Measurements from ENCODE around the gene PCLO.
A peak's percentile ranks its signal among the peaks of the same experiment; 100 is the strongest.

The PCLO gene

DNA sequence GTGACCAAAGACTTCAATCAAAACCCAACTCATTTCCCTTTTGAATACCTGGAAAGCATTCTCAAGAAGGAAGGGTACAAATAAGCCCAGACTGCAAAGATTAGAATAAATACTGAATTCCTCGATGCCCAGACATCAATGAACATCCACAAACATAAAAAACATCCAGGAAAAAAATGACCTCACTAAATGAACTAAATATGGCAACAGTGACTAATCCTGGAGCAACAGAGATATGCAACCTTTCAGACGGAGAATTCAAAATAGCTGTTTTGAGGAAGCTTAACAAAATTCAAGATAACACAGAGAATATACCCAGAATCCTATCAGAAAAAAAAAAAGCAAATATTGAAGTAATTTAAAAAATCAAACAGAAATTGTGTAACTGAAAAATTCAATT, 43.2 kb downstream of the PCLO start:
- peak; percentile 26 for DNase-seq
- peaks cover 10% of the 10 kb centered on the region for H3K9me3 ChIP-seq (ENCODE audit: control insufficient read depth, low read length)
- H3K36me3 ChIP-seq (ENCODE audit: control insufficient read depth in 1 of 2, insufficient read depth in 2 of 2, low read depth in 1 of 2, low read length in 2 of 2), result no peaks in the 10 kb centered on the region
- 23% methylated on average over 1 of the region's 2 CpGs for WGBS
- no peak overlapping the region for H3K27ac ChIP-seq (ENCODE audit: low read length, poor library complexity, severe bottlenecking)
- no peak overlapping the region for H2BK12ac ChIP-seq (ENCODE audit: low read length in 2 of 2)
- no peaks in the 10 kb centered on the region for H3K27me3 ChIP-seq (ENCODE audit: control insufficient read depth in 1 of 2, insufficient read depth in 1 of 2, low read length in 2 of 2)
- no peak overlapping the region for H2BK5ac ChIP-seq (ENCODE audit: low read depth, low read length, poor library complexity, severe bottlenecking)
- H2BK15ac ChIP-seq (ENCODE audit: low read depth, poor library complexity, severe bottlenecking), result no peak overlapping the region
- H4K8ac ChIP-seq (ENCODE audit: low read length), result no peak overlapping the region
- H4K91ac ChIP-seq (ENCODE audit: low read length), result no peak overlapping the region
- no peak overlapping the region for H2AFZ ChIP-seq (ENCODE audit: low read depth, low read length)
- no peak overlapping the region for H3K4ac ChIP-seq (ENCODE audit: low read depth in 1 of 2, low read length in 2 of 2)
- no peaks in the 10 kb centered on the region for H3K79me1 ChIP-seq (replicated peaks; ENCODE audit: low read length, poor library complexity, severe bottlenecking)
- no peak overlapping the region for H3K4me2 ChIP-seq (ENCODE audit: low read length, poor library complexity, severe bottlenecking)
- no peak overlapping the region for H2AK5ac ChIP-seq (ENCODE audit: low read length, severe bottlenecking)
- no peak overlapping the region for H3K18ac ChIP-seq (ENCODE audit: low read depth in 1 of 2, low read length in 2 of 2)
- H3K9ac ChIP-seq (ENCODE audit: low read length), result no peak overlapping the region
- H2BK120ac ChIP-seq (ENCODE audit: low read depth, low read length), result no peak overlapping the region
- no peak overlapping the region for H3K14ac ChIP-seq (ENCODE audit: low read length in 2 of 2)
- H3K4me1 ChIP-seq (ENCODE audit: control insufficient read depth, insufficient read depth, low read depth, low read length), result no peaks in the 10 kb centered on the region
- no peak overlapping the region for H3K4me3 ChIP-seq (ENCODE audit: insufficient read depth in 1 of 2, low read depth in 1 of 2, low read length in 2 of 2)
- H3K23ac ChIP-seq (ENCODE audit: low read length in 2 of 2), result no peak overlapping the region

DNA sequence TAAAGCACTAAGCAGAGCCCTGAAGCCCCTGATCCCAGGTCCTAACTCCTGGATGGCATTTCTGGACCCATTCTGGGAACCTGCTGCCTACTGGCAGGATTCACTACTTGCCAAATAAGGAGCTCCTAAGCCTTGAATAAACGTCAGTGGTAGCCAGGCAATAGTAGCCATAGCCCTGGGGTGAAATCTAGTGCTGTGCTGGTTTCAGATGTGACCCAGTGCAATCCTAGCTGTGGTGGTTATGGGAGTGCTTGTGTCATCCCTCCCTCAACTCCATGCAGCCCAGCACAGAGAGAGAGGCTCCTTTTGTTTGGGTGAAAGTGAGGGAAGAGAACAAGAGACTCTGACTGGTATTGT, 43.7 kb downstream of the PCLO start:
- Histone ChIP-seq H2AFZ (ENCODE audit: low read depth, low read length) (no peak overlapping the region), H3K27ac (ENCODE audit: low read length, poor library complexity, severe bottlenecking) (no peak overlapping the region), H3K9ac (ENCODE audit: low read length) (no peak overlapping the region), H2AK5ac (ENCODE audit: low read length, severe bottlenecking) (no peak overlapping the region), H3K18ac (ENCODE audit: low read depth in 1 of 2, low read length in 2 of 2) (peak overlapping the region in 1 of 2 experiments; percentile 16), H3K4ac (ENCODE audit: low read depth in 1 of 2, low read length in 2 of 2) (no peak overlapping the region), H3K36me3 (ENCODE audit: control insufficient read depth in 1 of 2, insufficient read depth in 2 of 2, low read depth in 1 of 2, low read length in 2 of 2) (no peaks in the 10 kb centered on the region), H2BK5ac (ENCODE audit: low read depth, low read length, poor library complexity, severe bottlenecking) (no peak overlapping the region), H3K4me3 (ENCODE audit: insufficient read depth in 1 of 2, low read depth in 1 of 2, low read length in 2 of 2) (no peak overlapping the region), H3K79me1 (replicated peaks; ENCODE audit: low read length, poor library complexity, severe bottlenecking) (no peaks in the 10 kb centered on the region), H4K8ac (ENCODE audit: low read length) (no peak overlapping the region), H3K9me3 (ENCODE audit: control insufficient read depth, low read length) (peaks cover 10% of the 10 kb centered on the region), H3K27me3 (ENCODE audit: control insufficient read depth in 1 of 2, insufficient read depth in 1 of 2, low read length in 2 of 2) (no peaks in the 10 kb centered on the region), H2BK120ac (ENCODE audit: low read depth, low read length) (no peak overlapping the region), H3K14ac (ENCODE audit: low read length in 2 of 2) (no peak overlapping the region), H2BK15ac (ENCODE audit: low read depth, poor library complexity, severe bottlenecking) (no peak overlapping the region), H4K91ac (ENCODE audit: low read length) (no peak overlapping the region), H2BK12ac (ENCODE audit: low read length in 2 of 2) (no peak overlapping the region), H3K4me1 (ENCODE audit: control insufficient read depth, insufficient read depth, low read depth, low read length) (no peaks in the 10 kb centered on the region), H3K4me2 (ENCODE audit: low read length, poor library complexity, severe bottlenecking) (no peak overlapping the region), H3K23ac (ENCODE audit: low read length in 2 of 2) (no peak overlapping the region)
- 24% methylated on average over 1 of the region's 1 CpG for WGBS
- peak; percentile 8 for DNase-seq

DNA sequence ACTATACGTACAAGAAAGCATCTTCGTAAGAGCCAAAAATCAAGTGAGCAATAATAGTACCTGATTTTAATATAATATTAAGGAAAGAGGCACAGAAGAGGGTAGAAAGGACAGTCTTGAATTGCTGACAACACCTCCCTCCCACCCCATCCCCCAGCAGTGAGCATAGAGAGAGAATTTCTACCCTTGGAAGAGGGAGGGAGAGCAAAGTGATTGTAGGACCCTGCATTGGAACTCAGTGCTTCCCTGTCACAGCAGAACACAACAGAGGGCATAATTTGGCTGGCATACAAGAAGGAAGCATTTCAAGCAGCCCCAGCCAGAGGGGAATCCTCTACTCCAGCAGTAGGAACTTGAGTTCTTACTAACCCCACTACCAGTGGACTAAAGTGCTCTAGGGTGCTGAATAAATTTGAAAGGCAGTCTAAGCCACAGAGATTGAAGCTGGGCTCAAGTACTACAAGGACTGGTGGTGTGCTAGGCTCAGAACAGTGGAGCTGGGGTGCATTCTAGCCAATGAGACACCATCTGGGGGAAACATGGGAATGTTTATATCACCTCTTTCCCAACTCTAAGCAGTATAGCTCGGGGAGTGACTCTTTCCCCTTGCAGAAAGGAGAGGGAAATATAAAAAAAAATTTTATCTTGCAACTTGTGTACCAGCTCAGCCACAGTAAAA, 44.2 kb downstream of the PCLO start:
- no peaks in the 10 kb centered on the region for H3K27me3 ChIP-seq (ENCODE audit: control insufficient read depth in 1 of 2, insufficient read depth in 1 of 2, low read length in 2 of 2)
- no peak for DNase-seq
- no peak overlapping the region for H3K4me3 ChIP-seq (ENCODE audit: insufficient read depth in 1 of 2, low read depth in 1 of 2, low read length in 2 of 2)
- no peaks in the 10 kb centered on the region for H3K4me1 ChIP-seq (ENCODE audit: control insufficient read depth, insufficient read depth, low read depth, low read length)
- H3K79me1 ChIP-seq (replicated peaks; ENCODE audit: low read length, poor library complexity, severe bottlenecking), result no peaks in the 10 kb centered on the region
- H3K36me3 ChIP-seq (ENCODE audit: control insufficient read depth in 1 of 2, insufficient read depth in 2 of 2, low read depth in 1 of 2, low read length in 2 of 2), result no peaks in the 10 kb centered on the region
- no peak overlapping the region for H3K9ac ChIP-seq (ENCODE audit: low read length)
- H2AK5ac ChIP-seq (ENCODE audit: low read length, severe bottlenecking), result no peak overlapping the region
- WGBS, result no CpG with 5 or more reads among the region's 3 CpGs
- H3K4me2 ChIP-seq (ENCODE audit: low read length, poor library complexity, severe bottlenecking), result no peak overlapping the region
- H3K9me3 ChIP-seq (ENCODE audit: control insufficient read depth, low read length), result peaks cover 8% of the 10 kb centered on the region
- H3K27ac ChIP-seq (ENCODE audit: low read length, poor library complexity, severe bottlenecking), result no peak overlapping the region
- no peak overlapping the region for H3K18ac ChIP-seq (ENCODE audit: low read depth in 1 of 2, low read length in 2 of 2)
- no peak overlapping the region for H4K8ac ChIP-seq (ENCODE audit: low read length)
- no peak overlapping the region for H3K23ac ChIP-seq (ENCODE audit: low read length in 2 of 2)
- no peak overlapping the region for H2BK5ac ChIP-seq (ENCODE audit: low read depth, low read length, poor library complexity, severe bottlenecking)
- H3K4ac ChIP-seq (ENCODE audit: low read depth in 1 of 2, low read length in 2 of 2), result no peak overlapping the region
- no peak overlapping the region for H2AFZ ChIP-seq (ENCODE audit: low read depth, low read length)
- no peak overlapping the region for H2BK12ac ChIP-seq (ENCODE audit: low read length in 2 of 2)
- no peak overlapping the region for H2BK120ac ChIP-seq (ENCODE audit: low read depth, low read length)
- no peak overlapping the region for H2BK15ac ChIP-seq (ENCODE audit: low read depth, poor library complexity, severe bottlenecking)
- no peak overlapping the region for H3K14ac ChIP-seq (ENCODE audit: low read length in 2 of 2)
- no peak overlapping the region for H4K91ac ChIP-seq (ENCODE audit: low read length)

GRCh38 chr7:83117466-83117865, 45.2 kb downstream of the PCLO start:
- Histone ChIP-seq H3K4me2 (ENCODE audit: low read length, poor library complexity, severe bottlenecking) (no peak overlapping the region), H2BK12ac (ENCODE audit: low read length in 2 of 2) (no peak overlapping the region), H3K27me3 (ENCODE audit: control insufficient read depth in 1 of 2, insufficient read depth in 1 of 2, low read length in 2 of 2) (no peaks in the 10 kb centered on the region), H3K36me3 (ENCODE audit: control insufficient read depth in 1 of 2, insufficient read depth in 2 of 2, low read depth in 1 of 2, low read length in 2 of 2) (no peaks in the 10 kb centered on the region), H3K14ac (ENCODE audit: low read length in 2 of 2) (no peak overlapping the region), H3K79me1 (replicated peaks; ENCODE audit: low read length, poor library complexity, severe bottlenecking) (no peaks in the 10 kb centered on the region), H4K91ac (ENCODE audit: low read length) (no peak overlapping the region), H3K23ac (ENCODE audit: low read length in 2 of 2) (no peak overlapping the region), H4K8ac (ENCODE audit: low read length) (no peak overlapping the region), H3K4me3 (ENCODE audit: insufficient read depth in 1 of 2, low read depth in 1 of 2, low read length in 2 of 2) (no peak overlapping the region), H2AFZ (ENCODE audit: low read depth, low read length) (no peak overlapping the region), H2BK15ac (ENCODE audit: low read depth, poor library complexity, severe bottlenecking) (no peak overlapping the region), H2BK5ac (ENCODE audit: low read depth, low read length, poor library complexity, severe bottlenecking) (no peak overlapping the region), H3K9me3 (ENCODE audit: control insufficient read depth, low read length) (peaks cover 2% of the 10 kb centered on the region), H3K4me1 (ENCODE audit: control insufficient read depth, insufficient read depth, low read depth, low read length) (no peaks in the 10 kb centered on the region), H3K4ac (ENCODE audit: low read depth in 1 of 2, low read length in 2 of 2) (no peak overlapping the region), H2AK5ac (ENCODE audit: low read length, severe bottlenecking) (no peak overlapping the region), H3K18ac (ENCODE audit: low read depth in 1 of 2, low read length in 2 of 2) (no peak overlapping the region), H3K27ac (ENCODE audit: low read length, poor library complexity, severe bottlenecking) (no peak overlapping the region), H2BK120ac (ENCODE audit: low read depth, low read length) (no peak overlapping the region), H3K9ac (ENCODE audit: low read length) (no peak overlapping the region)
- no peak for DNase-seq
- 100% methylated on average over 2 of the region's 2 CpGs for WGBS
